Measurements from ENCODE around the gene AFG3L2. TPM values are rescaled to one million over a fixed set of nuclear protein-coding genes. Genes with fewer than 3 reads are reported as not detected.

Gene AFG3L2
- total and polyA plus RNA-seq, 2 of the 13 experiments (the other 11 are each of a cell fraction or from before 2014, with no cell fraction given): 28.6 to 86.9 TPM

GRCh38 chr18:12313530-12314245, 63.3 kb downstream of the AFG3L2 start:
- no peak overlapping the region for H3K27ac ChIP-seq (ENCODE audit: extremely low read length, insufficient read depth, low read length)
- no peaks in the 10 kb centered on the region for H4K20me1 ChIP-seq (ENCODE audit: insufficient read depth, low read length)
- intact Hi-C loops (cut with micrococcal nuclease; ENCODE audit: unreplicated experiment): no loop called here
- peaks cover 10% of the 10 kb centered on the region for H3K4me1 ChIP-seq (ENCODE audit: insufficient read depth, low read length)
- no TSS peak for BruUV-seq (replicated peaks)
- ChIA-PET CTCF (ENCODE audit: low intra/inter-chr PET ratio, low total read pairs) (no interaction called here), POLR2A (interaction anchor here (1.5 kb wide), 1 partner anchor 63 kb away, joined by 6 read pairs; the partner anchor contains the start of gene AFG3L2)
- H3K4me3 ChIP-seq (replicated peaks in 1 of 3; ENCODE audit: insufficient read depth in 1 of 3, low read depth in 2 of 3, low read length in 3 of 3): no peak overlapping the region
- no peak overlapping the region for H3K9ac ChIP-seq (ENCODE audit: insufficient read depth, low read depth, low read length)
- 92% methylated on average over 5 of the region's 5 CpGs for WGBS (ENCODE audit: low lambda C conversion rate)
- peaks cover 0 to 2% of the 10 kb centered on the region in 2 experiments; a peak in 1 of 5 replicates for H3K27me3 ChIP-seq (ENCODE audit: control insufficient read depth in 1 of 2, insufficient read depth in 2 of 2, low read length in 2 of 2)
- no peak for ATAC-seq
- no peak overlapping the region for H3K4me2 ChIP-seq (ENCODE audit: low read depth, low read length)
- H2AFZ ChIP-seq (ENCODE audit: low read length): no peak overlapping the region
- FAIRE-seq: no peak
- in situ Hi-C loops (cut with HindIII; ENCODE audit: extremely low pct_ligation_motif_present, low pct_unique_long_range_greater_than_20kb): no loop called here
- TF ChIP-seq SNAPC5 (CRISPR knock-in tag; IDR thresholded peaks at IDR 0.05; ENCODE audit: borderline replicate concordance): no peak
- TF ChIP-seq ZNF788 (CRISPR knock-in tag; IDR thresholded peaks at IDR 0.05; ENCODE audit: borderline replicate concordance): no peak
- TF ChIP-seq PRDM15 (CRISPR knock-in tag; IDR thresholded peaks at IDR 0.05): no peak
- no peak for TF ChIP-seq SMC3 (IDR thresholded peaks at IDR 0.05; ENCODE audit: low read length)
- no peak for TF ChIP-seq SNAPC2 (CRISPR knock-in tag; IDR thresholded peaks at IDR 0.05)
- TF ChIP-seq MAFF (IDR thresholded peaks at IDR 0.05; ENCODE audit: low read depth, low read length): no peak
- no peak for TF ChIP-seq MZF1 (CRISPR knock-in tag; IDR thresholded peaks at IDR 0.05; ENCODE audit: borderline replicate concordance)
- no peak for TF ChIP-seq ETV5 (CRISPR knock-in tag; IDR thresholded peaks at IDR 0.05; ENCODE audit: borderline replicate concordance)
- no peak for TF ChIP-seq ZNF543 (CRISPR knock-in tag; IDR thresholded peaks at IDR 0.05)
- no peak for TF ChIP-seq ZNF441 (CRISPR knock-in tag; IDR thresholded peaks at IDR 0.05; ENCODE audit: borderline replicate concordance)
- H3K9me3 ChIP-seq (ENCODE audit: low read length): no peaks in the 10 kb centered on the region
- H3K36me3 ChIP-seq (replicated peaks in 1 of 2; ENCODE audit: control insufficient read depth in 1 of 2, insufficient read depth in 2 of 2, low read length in 2 of 2): 0 out of 5 replicates have a peak, but pooled peaks cover 0 to 5% of the 10 kb centered on the region in 2 experiments
- H3K79me2 ChIP-seq (ENCODE audit: insufficient read depth, low read length): no peaks in the 10 kb centered on the region
- no peak for DNase-seq (ENCODE audit: low spot score)

Data from HepG2 (cell line).